Subcutaneous abdominal adipose tissue (tissue), 5 donors: ENCODE results near the gene PAX8.
A peak's percentile ranks its signal among the peaks of the same experiment; 100 is the strongest.

Experiments used
- H3K27ac ChIP-seq: one replicate; pipeline ENCODE4 v1.7.0; 2013; ENCODE audit warnings: low read depth, mild to moderate bottlenecking, inconsistent platforms, low read length, moderate library complexity
- H3K27me3 ChIP-seq, 5 donors: one replicate each; pipeline ENCODE4 v1.7.0; 2013; ENCODE audit warnings: low read length in 5 of 5, inconsistent platforms in 1 of 5; ENCODE audit not compliant: control insufficient read depth in 5 of 5, insufficient read depth in 4 of 5
- H3K36me3 ChIP-seq, 5 donors: one replicate each; pipeline ENCODE4 v1.7.0; 2013; ENCODE audit warnings: low read length in 5 of 5; ENCODE audit not compliant: control insufficient read depth in 5 of 5, insufficient read depth in 5 of 5
- H3K4me1 ChIP-seq, 5 donors: one replicate each; pipeline ENCODE4 v1.7.0; 2013; ENCODE audit warnings: low read length in 5 of 5, mild to moderate bottlenecking in 3 of 5, moderate library complexity in 1 of 5; ENCODE audit not compliant: control insufficient read depth in 5 of 5, insufficient read depth in 5 of 5
- H3K4me3 ChIP-seq, 5 donors: one replicate each; pipeline ENCODE4 v1.7.0; 2013; ENCODE audit warnings: low read length in 5 of 5, low read depth in 1 of 5
- H3K9ac ChIP-seq, 5 donors: one replicate each; pipeline ENCODE4 v1.7.0; 2013; ENCODE audit warnings: low read length in 5 of 5, mild to moderate bottlenecking in 4 of 5, moderate library complexity in 3 of 5
- H3K9me3 ChIP-seq, 5 donors: one replicate each; pipeline ENCODE4 v1.7.0; 2013; ENCODE audit warnings: low read length in 5 of 5; ENCODE audit not compliant: control insufficient read depth in 5 of 5
- donor health status: healthy.
- donor health status: healthy.
- donor health status: healthy.
- donor health status: healthy.
- donor health status: healthy.

Gene PAX8

GRCh38 chr2:113281910-113282746 is 3.4 kb upstream of the PAX8 start:
- Histone ChIP-seq H3K27me3 (peaks cover 16 to 22% (median 18%) of the 10 kb centered on the region in 5 donors), H3K9ac (no peak overlapping the region), H3K9me3 (no peaks in the 10 kb centered on the region), H3K4me3 (no peak overlapping the region), H3K36me3 (no peaks in the 10 kb centered on the region), H3K27ac (peak overlapping the region; percentile 35), H3K4me1 (peaks cover 6 to 37% (median 36%) of the 10 kb centered on the region in 5 donors)

GRCh38 chr2:113278073-113278741 is 514 bp downstream of the PAX8 start:
- no peak overlapping the region for H3K27ac ChIP-seq
- H3K27me3 ChIP-seq = peaks cover 32 to 50% (median 35%) of the 10 kb centered on the region in 5 donors
- H3K4me1 ChIP-seq = peaks cover 6 to 35% (median 27%) of the 10 kb centered on the region in 5 donors
- H3K9ac ChIP-seq = no peak overlapping the region
- no peaks in the 10 kb centered on the region for H3K36me3 ChIP-seq
- H3K4me3 ChIP-seq = no peak overlapping the region
- H3K9me3 ChIP-seq = no peaks in the 10 kb centered on the region

GRCh38 chr2:113277474-113278072 is 1.1 kb downstream of the PAX8 start:
- no peaks in the 10 kb centered on the region for H3K36me3 ChIP-seq
- no peak overlapping the region for H3K27ac ChIP-seq
- peaks cover 32 to 55% (median 39%) of the 10 kb centered on the region in 5 donors for H3K27me3 ChIP-seq
- no peaks in the 10 kb centered on the region for H3K9me3 ChIP-seq
- H3K4me1 ChIP-seq = peaks cover 2 to 28% (median 20%) of the 10 kb centered on the region in 5 donors
- H3K9ac ChIP-seq = no peak overlapping the region
- H3K4me3 ChIP-seq = peak overlapping the region in 1 of 5 donors; percentile 26

- no peak overlapping the region for H3K9ac ChIP-seq
- no peaks in the 10 kb centered on the region for H3K9me3 ChIP-seq
- peaks cover 32 to 61% (median 41%) of the 10 kb centered on the region in 5 donors for H3K27me3 ChIP-seq
- H3K27ac ChIP-seq = no peak overlapping the region
- H3K4me1 ChIP-seq = peaks cover 0 to 23% (median 13%) of the 10 kb centered on the region in 5 donors
- no peaks in the 10 kb centered on the region for H3K36me3 ChIP-seq
- peak overlapping the region in 1 of 5 donors; percentile 26 for H3K4me3 ChIP-seq
Measured at GRCh38 chr2:113276761-113277425, 1.8 kb downstream of the PAX8 start.

GRCh38 chr2:113276216-113276760 is 2.4 kb downstream of the PAX8 start:
- peaks cover 32 to 67% (median 47%) of the 10 kb centered on the region in 5 donors for H3K27me3 ChIP-seq

GRCh38 chr2:113275556-113276215 is 3.0 kb downstream of the PAX8 start:
- H3K9me3 ChIP-seq = no peaks in the 10 kb centered on the region
- no peak overlapping the region for H3K9ac ChIP-seq
- no peak overlapping the region for H3K27ac ChIP-seq
- peaks cover 32 to 73% (median 51%) of the 10 kb centered on the region in 5 donors for H3K27me3 ChIP-seq
- H3K36me3 ChIP-seq = no peaks in the 10 kb centered on the region
- peaks cover 0 to 23% (median 13%) of the 10 kb centered on the region in 5 donors for H3K4me1 ChIP-seq
- H3K4me3 ChIP-seq = no peak overlapping the region

More at GRCh38 chr2:113276216-113276760, 2.4 kb downstream of the PAX8 start:
- Histone ChIP-seq H3K36me3 (no peaks in the 10 kb centered on the region), H3K4me3 (no peak overlapping the region), H3K9ac (no peak overlapping the region), H3K9me3 (no peaks in the 10 kb centered on the region), H3K27ac (no peak overlapping the region), H3K4me1 (peaks cover 0 to 23% (median 13%) of the 10 kb centered on the region in 5 donors)

- no peak overlapping the region for H3K27ac ChIP-seq
- peaks cover 32 to 78% (median 51%) of the 10 kb centered on the region in 5 donors for H3K27me3 ChIP-seq
- H3K9ac ChIP-seq = no peak overlapping the region
- no peak overlapping the region for H3K4me3 ChIP-seq
- H3K9me3 ChIP-seq = no peaks in the 10 kb centered on the region
- H3K36me3 ChIP-seq = peaks cover 0 to 5% (median 0%) of the 10 kb centered on the region in 5 donors
- peaks cover 0 to 23% (median 13%) of the 10 kb centered on the region in 5 donors for H3K4me1 ChIP-seq
Measured at GRCh38 chr2:113274432-113274831, 4.3 kb downstream of the PAX8 start.

- Histone ChIP-seq H3K27ac (no peak overlapping the region), H3K36me3 (peaks cover 0 to 5% (median 0%) of the 10 kb centered on the region in 5 donors), H3K4me3 (no peak overlapping the region), H3K9me3 (no peaks in the 10 kb centered on the region), H3K9ac (no peak overlapping the region), H3K4me1 (peaks cover 0 to 23% (median 13%) of the 10 kb centered on the region in 5 donors), H3K27me3 (peaks cover 31 to 75% (median 51%) of the 10 kb centered on the region in 5 donors)
Measured at GRCh38 chr2:113273981-113274380, 4.7 kb downstream of the PAX8 start.

- Histone ChIP-seq H3K36me3 (peaks cover 0 to 11% (median 0%) of the 10 kb centered on the region in 5 donors), H3K9ac (no peak overlapping the region), H3K27me3 (peaks cover 22 to 71% (median 44%) of the 10 kb centered on the region in 5 donors), H3K4me3 (no peak overlapping the region), H3K9me3 (no peaks in the 10 kb centered on the region), H3K4me1 (peaks cover 0 to 21% (median 13%) of the 10 kb centered on the region in 5 donors), H3K27ac (no peak overlapping the region)
Measured at GRCh38 chr2:113273027-113273551, 5.6 kb downstream of the PAX8 start.
